CD4-positive, alpha-beta T cell (primary cell): Measurements from ENCODE around the gene CD63. TPM values are rescaled to one million over a fixed set of nuclear protein-coding genes. Genes with fewer than 3 reads are reported as not detected.

ENCODE experiments used
- ATAC-seq: fragments of 200-7000 bp; cut with Tn5 transposase; one replicate; pipeline ENCODE4 v1.10.0; 2022; ENCODE audit warnings: mild to moderate bottlenecking; ENCODE audit not compliant: poor library complexity
- CTCF ChIA-PET: fragments of 350-600 bp; sonication (Branson Sonifier 250); formaldehyde crosslinking; loops from one replicate; lab custom pipeline; 2021; ENCODE audit warnings: antibody characterized with exemption, inconsistent platforms; lab: Charles Lee
- POLR2A ChIA-PET: fragments of 350-600 bp; sonication (Branson Sonifier 250); formaldehyde crosslinking; loops from one replicate; lab custom pipeline; 2021; ENCODE audit warnings: antibody characterized with exemption, inconsistent platforms; lab: Charles Lee
- DNase-seq, 14 experiments: peaks; one replicate each; pipeline ENCODE4 v3.0.0-alpha.2; 2013 to 2020; ENCODE audit warnings: mixed read lengths in 2 of 14
- H3K27ac ChIP-seq, 2 donors: one replicate each; pipeline versions ENCODE4 v1.5.1 to v1.7.0; 2013; ENCODE audit warnings: low read length in 2 of 2, low read depth in 1 of 2, mild to moderate bottlenecking in 1 of 2
- H3K27me3 ChIP-seq, 2 experiments: 1 replicate in 1 of 2; 2 replicates in 1 of 2; pipeline versions ENCODE4 v1.6.1 to v1.7.0; 2013; ENCODE audit warnings: low read length in 2 of 2, control low read depth in 1 of 2, mild to moderate bottlenecking in 1 of 2, moderate library complexity in 1 of 2; ENCODE audit not compliant: insufficient read depth in 2 of 2, control insufficient read depth in 1 of 2
- H3K36me3 ChIP-seq: one replicate; pipeline ENCODE4 v1.6.1; 2013; ENCODE audit warnings: low read length, control low read depth; ENCODE audit not compliant: insufficient read depth
- H3K4me1 ChIP-seq: one replicate; pipeline ENCODE4 v1.6.1; 2013; ENCODE audit warnings: low read length, control low read depth; ENCODE audit not compliant: insufficient read depth
- H3K4me3 ChIP-seq: one replicate; pipeline ENCODE4 v1.5.1; 2013; ENCODE audit warnings: mild to moderate bottlenecking, low read length, moderate library complexity
- H3K9me3 ChIP-seq, 2 experiments: 1 replicate in 1 of 2; 2 replicates in 1 of 2; pipeline versions ENCODE4 v1.6.1 to v1.7.0; 2013; ENCODE audit warnings: low read length in 2 of 2, mild to moderate bottlenecking in 2 of 2, control low read depth in 1 of 2, moderate library complexity in 1 of 2; ENCODE audit not compliant: control insufficient read depth in 1 of 2, insufficient read depth in 1 of 2
- H3K27ac Mint-ChIP-seq: one replicate; pipeline ENCODE4 v1.8.0; 2020; ENCODE audit warnings: mixed read lengths
- H3K27me3 Mint-ChIP-seq: one replicate; pipeline ENCODE4 v1.8.0; 2021; ENCODE audit warnings: mixed read lengths
- H3K36me3 Mint-ChIP-seq: one replicate; pipeline ENCODE4 v1.8.0; 2021; ENCODE audit warnings: low read depth, mixed read lengths
- H3K4me1 Mint-ChIP-seq: one replicate; pipeline ENCODE4 v1.8.0; 2021; ENCODE audit warnings: low read depth, mixed read lengths
- H3K4me3 Mint-ChIP-seq: one replicate; pipeline ENCODE4 v1.8.0; 2020; ENCODE audit warnings: mild to moderate bottlenecking, mixed read lengths
- H3K9me3 Mint-ChIP-seq: one replicate; pipeline ENCODE4 v1.8.0; 2020; ENCODE audit warnings: mixed read lengths
- CTCF ChIP-seq: fragments of 200-600 bp; IDR thresholded peaks from one replicate; pipeline ENCODE4 v1.8.0; 2022; ENCODE audit warnings: antibody characterized with exemption, mild to moderate bottlenecking
- intact Hi-C, 2 experiments: fragments of 100-400 bp; cut with DNase I in 1 of 2; cut with micrococcal nuclease in 1 of 2; formaldehyde crosslinking; loops; one replicate each; pipeline versions ENCODE4 v1.15.1 to v1.9.0; 2023 to 2025; cut with DNase I, micrococcal nuclease
- total RNA-seq, 174 experiments: library from RNA in 2 of 174; stranded (reverse) in 2 of 174; gene quantifications; one replicate each; pipeline ENCODE4 v1.2.3 and lab custom pipeline; 2021 to 2026

CD63 gene
- total RNA-seq, 2 experiments from 2014 or later, result 34.0 to 36.4 TPM

- no peaks in the 10 kb centered on the region for H3K9me3 ChIP-seq
- no peak overlapping the region for H3K4me3 ChIP-seq
- POLR2A ChIA-PET, result interaction anchor here (2.3 kb wide), 1 partner anchor 16 kb away, joined by 19 read pairs; no protein-coding TSS in a partner anchor
- no peak overlapping the region for H3K27ac Mint-ChIP-seq
- H3K9me3 Mint-ChIP-seq, result no peaks in the 10 kb centered on the region
- H3K27me3 Mint-ChIP-seq, result no peaks in the 10 kb centered on the region
- peaks cover 44% of the 10 kb centered on the region for H3K4me1 ChIP-seq
- H3K4me1 Mint-ChIP-seq, result peaks cover 36% of the 10 kb centered on the region
- H3K27me3 ChIP-seq, result no peaks in the 10 kb centered on the region
- peaks cover 18% of the 10 kb centered on the region for H3K36me3 Mint-ChIP-seq
- no peak overlapping the region for H3K4me3 Mint-ChIP-seq
- intact Hi-C loops, result no loop called here
- no peak overlapping the region for H3K27ac ChIP-seq
- TF ChIP-seq CTCF, result no peak
- ATAC-seq, result no peak
- peaks cover 22% of the 10 kb centered on the region for H3K36me3 ChIP-seq
- CTCF ChIA-PET, result interaction anchor here (1.8 to 2.0 kb wide), 2 partner anchors 14 to 16 kb away, joined by 5 to 7 read pairs; no protein-coding TSS in a partner anchor
- no peak for DNase-seq
Measured at GRCh38 chr12:55722948-55723347, 5.9 kb downstream of the CD63 start.

GRCh38 chr12:55721601-55722213 is 7.1 kb downstream of the CD63 start:
- H3K27ac Mint-ChIP-seq, result no peak overlapping the region
- no peaks in the 10 kb centered on the region for H3K27me3 Mint-ChIP-seq
- no peak overlapping the region for H3K4me3 ChIP-seq
- no peak for TF ChIP-seq CTCF
- POLR2A ChIA-PET, result no interaction called here
- no peaks in the 10 kb centered on the region for H3K9me3 ChIP-seq
- peaks cover 44% of the 10 kb centered on the region for H3K4me1 ChIP-seq
- H3K9me3 Mint-ChIP-seq, result no peaks in the 10 kb centered on the region
- DNase-seq (no peak), ATAC-seq (no peak)
- peaks cover 25% of the 10 kb centered on the region for H3K36me3 ChIP-seq
- intact Hi-C loops, result no loop called here
- no peaks in the 10 kb centered on the region for H3K27me3 ChIP-seq
- H3K4me1 Mint-ChIP-seq, result peaks cover 38% of the 10 kb centered on the region
- H3K27ac ChIP-seq, result no peak overlapping the region
- no peak overlapping the region for H3K4me3 Mint-ChIP-seq
- CTCF ChIA-PET, result interaction anchor here (1.8 to 2.0 kb wide), 2 partner anchors 15 to 17 kb away, joined by 5 to 7 read pairs; no protein-coding TSS in a partner anchor
- peaks cover 18% of the 10 kb centered on the region for H3K36me3 Mint-ChIP-seq

GRCh38 chr12:55720894-55721444 is 7.8 kb downstream of the CD63 start:
- Histone ChIP-seq H3K4me3 (no peak overlapping the region), H3K4me1 (peaks cover 44% of the 10 kb centered on the region), H3K27me3 (no peaks in the 10 kb centered on the region), H3K9me3 (no peaks in the 10 kb centered on the region), H3K36me3 (peaks cover 25% of the 10 kb centered on the region), H3K27ac (no peak overlapping the region)
- Mint-ChIP-seq H3K27me3 (peaks cover under 1% of the 10 kb centered on the region), H3K9me3 (no peaks in the 10 kb centered on the region), H3K4me3 (no peak overlapping the region), H3K27ac (no peak overlapping the region), H3K36me3 (peaks cover 25% of the 10 kb centered on the region), H3K4me1 (peaks cover 40% of the 10 kb centered on the region)
- intact Hi-C loops, result no loop called here
- TF ChIP-seq CTCF, result no peak
- POLR2A ChIA-PET, result no interaction called here
- ATAC-seq, result no peak
- peak in 1 of 14 experiments; percentile 47 for DNase-seq
- CTCF ChIA-PET, result no interaction called here
